Testis (tissue), 2 donors: ENCODE data around the gene MROH9.

Experiments used
- POLR2A ChIP-seq: fragments of 450-650 bp; IDR thresholded peaks from one replicate; pipeline ENCODE4 v1.6.1; 2017; ENCODE audit warnings: antibody characterized with exemption, mild to moderate bottlenecking, moderate library complexity
- TF ChIP-seq, protein P1 (sequence below), 3 experiments: fragments of 450-650 bp in 2 of 3; fragments of 200-600 bp in 1 of 3; sonication (generic) in 1 of 3; IDR thresholded peaks; one replicate each; pipeline ENCODE4 v1.5.1; 2016 to 2019; ENCODE audit warnings: antibody characterized with exemption in 3 of 3, mild to moderate bottlenecking in 2 of 3, moderate library complexity in 1 of 3

DNA sequence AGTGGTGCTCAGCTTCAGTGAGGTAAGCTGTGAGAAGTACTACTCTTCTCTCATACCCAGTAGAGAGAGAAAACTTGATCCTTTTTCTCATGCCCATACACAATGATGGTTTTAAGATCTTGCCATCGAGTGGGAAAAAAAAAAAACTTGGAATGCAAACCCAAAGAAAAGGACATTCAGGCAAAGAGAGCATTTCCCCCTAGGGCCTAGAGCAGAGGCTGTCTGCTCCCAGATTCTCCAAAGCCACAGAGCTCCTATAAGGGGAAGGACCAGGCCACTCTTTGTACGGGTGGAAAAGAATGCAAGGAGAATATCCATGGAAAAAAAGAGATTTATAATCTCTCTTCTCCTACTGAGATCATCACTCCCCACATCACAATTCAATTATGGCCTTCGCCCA is 34.9 kb downstream of the MROH9 start:
- TF ChIP-seq, protein P1, sequence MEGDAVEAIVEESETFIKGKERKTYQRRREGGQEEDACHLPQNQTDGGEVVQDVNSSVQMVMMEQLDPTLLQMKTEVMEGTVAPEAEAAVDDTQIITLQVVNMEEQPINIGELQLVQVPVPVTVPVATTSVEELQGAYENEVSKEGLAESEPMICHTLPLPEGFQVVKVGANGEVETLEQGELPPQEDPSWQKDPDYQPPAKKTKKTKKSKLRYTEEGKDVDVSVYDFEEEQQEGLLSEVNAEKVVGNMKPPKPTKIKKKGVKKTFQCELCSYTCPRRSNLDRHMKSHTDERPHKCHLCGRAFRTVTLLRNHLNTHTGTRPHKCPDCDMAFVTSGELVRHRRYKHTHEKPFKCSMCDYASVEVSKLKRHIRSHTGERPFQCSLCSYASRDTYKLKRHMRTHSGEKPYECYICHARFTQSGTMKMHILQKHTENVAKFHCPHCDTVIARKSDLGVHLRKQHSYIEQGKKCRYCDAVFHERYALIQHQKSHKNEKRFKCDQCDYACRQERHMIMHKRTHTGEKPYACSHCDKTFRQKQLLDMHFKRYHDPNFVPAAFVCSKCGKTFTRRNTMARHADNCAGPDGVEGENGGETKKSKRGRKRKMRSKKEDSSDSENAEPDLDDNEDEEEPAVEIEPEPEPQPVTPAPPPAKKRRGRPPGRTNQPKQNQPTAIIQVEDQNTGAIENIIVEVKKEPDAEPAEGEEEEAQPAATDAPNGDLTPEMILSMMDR (IDR thresholded peaks at IDR 0.05), result no peak
- no peak for TF ChIP-seq POLR2A
